Pulmonary artery endothelial cell (primary cell): ENCODE data around the gene TRPM3. TPM values are rescaled to one million over a fixed set of nuclear protein-coding genes. Genes with fewer than 3 reads are reported as not detected.

ENCODE experiments used
- DNase-seq: peaks from one replicate; pipeline ENCODE4 v3.0.0-alpha.2; 2011; ENCODE audit warnings: low read depth, low spot score
- total RNA-seq: library from RNA; depleted of rRNA; stranded (reverse); fragments of >200 nt; gene quantifications from 2 replicates; pipeline ENCODE4 v1.2.3, GENCODE V29; 2014

Gene TRPM3
- total RNA-seq, 1 donor from 2014 or later, result 2.9 TPM

DNA sequence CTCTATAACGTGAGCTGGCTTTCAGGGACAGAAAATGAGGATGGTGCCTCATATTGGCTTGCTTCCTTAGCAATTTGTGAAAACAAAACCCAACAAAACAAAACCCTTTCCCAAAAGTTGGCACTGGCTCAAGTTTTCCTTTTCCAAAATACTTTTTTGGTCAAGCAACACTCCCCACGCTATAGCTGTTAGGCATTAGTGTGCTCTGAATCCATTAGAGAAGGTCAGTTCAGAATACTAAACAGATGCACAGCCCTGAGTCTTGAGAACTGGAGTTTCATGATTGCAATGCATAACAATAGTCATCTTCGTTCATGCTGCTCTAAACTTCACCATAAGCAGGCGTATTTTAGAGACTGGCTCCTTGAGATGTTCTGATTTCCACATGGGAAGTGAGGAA, 534.9 kb downstream of the TRPM3 start:
- DNase-seq, result no peak

DNA sequence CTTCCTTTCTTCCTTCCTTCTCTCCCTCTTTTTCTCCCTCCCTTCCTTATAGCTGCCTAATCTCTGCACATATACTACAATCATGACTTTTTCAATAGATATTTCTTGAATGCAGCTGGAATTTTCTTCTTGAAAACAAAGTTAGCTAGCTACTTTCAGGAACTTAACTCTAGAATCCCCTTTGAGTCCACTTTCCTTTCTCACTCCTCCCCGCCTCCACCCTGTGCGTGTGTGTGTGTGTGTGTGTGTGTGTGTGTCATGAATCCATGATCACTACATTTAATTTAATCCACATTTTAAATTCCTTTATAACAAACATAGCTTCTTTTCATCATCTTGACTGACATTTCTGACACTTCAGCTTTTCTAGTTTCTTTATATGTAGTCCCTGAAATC, 539.5 kb downstream of the TRPM3 start:
- no peak for DNase-seq

DNA sequence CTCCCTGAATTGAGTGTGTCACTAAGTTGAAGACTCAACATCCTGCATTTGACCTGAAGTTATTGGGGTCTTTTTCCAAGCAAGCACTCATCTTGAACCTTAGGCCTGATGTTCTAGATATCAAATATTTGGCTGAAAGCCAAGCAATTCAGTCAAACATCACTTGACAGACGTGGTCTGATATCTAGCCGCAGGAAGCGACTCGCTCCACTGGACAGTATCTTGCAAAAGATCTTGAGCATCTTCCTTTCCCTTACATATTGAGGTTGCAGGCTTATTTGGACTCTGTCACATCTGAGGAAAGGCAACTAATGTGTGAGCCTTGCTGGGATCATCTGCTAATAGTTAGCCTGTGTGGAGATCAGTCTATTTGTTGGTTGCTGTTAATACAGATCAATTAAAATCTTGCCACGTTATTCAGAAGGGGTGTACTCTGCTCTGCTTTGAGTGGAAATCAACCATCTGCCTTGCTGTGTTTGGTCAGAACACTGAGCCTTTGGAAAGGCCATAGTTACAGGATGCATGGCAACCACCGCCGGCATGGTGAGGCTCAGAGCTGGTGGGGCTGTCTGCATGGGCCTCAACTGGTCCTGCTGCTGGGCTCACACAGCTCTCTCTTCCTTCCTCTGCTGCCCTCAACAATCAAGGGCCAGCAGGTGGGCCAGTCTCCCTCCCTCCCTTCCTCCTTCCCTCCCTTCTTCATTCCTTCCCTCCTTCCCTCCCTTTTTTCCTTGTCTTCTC, 540.0 kb downstream of the TRPM3 start:
- DNase-seq, result no peak

DNA sequence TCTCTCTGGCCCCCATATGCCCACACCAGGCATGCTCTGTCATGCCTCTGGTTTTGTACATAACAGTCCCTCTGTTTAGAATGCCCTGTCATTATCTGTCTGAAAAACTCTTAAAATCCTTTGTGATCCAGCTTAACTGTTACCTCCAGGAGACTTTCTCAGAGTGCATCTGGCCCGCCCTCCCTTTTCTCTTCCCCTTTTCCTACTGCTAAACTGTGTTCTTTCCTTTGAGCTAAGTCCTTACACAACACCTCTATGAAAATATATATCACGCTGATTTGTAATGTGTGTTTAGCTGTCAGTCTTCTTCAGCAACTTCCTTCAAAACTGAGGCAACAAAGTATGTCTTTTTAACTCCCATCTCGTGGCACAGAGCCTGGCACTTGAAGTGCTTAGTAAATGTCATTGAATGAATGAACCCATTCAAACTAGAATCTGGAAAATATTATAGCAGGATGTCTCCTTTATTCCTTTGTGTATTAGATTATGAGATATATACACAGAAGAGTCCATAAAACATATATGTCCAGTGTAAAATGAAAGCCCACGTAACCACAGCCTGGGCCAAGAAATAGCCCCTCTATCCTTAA, 540.7 kb downstream of the TRPM3 start:
- DNase-seq, result no peak

DNA sequence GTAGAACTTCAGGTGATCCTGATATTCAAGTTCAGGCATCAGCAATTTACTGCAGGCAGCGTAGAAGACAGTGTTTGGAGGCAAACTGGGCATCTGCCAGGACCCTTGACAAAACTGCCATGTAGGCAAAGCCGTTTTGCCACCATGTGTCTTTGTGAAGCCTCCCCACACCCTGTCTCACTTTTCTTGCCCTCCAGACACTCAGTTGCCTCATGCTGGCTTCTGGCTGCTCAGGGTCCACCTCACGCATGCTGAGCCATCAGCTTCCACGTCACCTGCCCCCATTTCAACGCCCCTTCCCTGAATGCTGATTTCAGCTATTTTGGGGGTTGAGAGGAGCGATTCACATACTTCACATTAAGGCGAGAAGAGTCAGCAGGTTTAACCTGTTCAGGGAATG, 541.7 kb downstream of the TRPM3 start:
- DNase-seq, result no peak

DNA sequence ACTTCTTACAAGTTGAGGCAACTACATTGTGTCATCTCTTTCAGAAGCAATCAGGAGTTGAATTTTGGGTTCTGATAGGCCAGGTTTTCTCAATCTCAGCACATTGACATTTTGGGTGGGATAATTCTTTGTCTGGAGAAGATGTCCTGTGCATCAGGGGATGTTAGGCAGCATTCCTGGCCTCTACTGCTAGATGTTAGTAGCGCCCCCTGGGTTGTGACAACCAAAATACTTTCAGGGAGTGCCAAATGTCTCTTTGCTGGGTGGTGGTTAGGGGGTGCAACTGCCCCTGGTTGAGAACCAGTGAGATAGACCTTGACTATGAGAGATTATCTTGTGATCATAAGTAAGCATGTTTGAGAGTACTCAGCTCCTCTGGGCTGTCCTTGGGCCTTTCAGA, 542.7 kb downstream of the TRPM3 start:
- DNase-seq, result no peak

DNA sequence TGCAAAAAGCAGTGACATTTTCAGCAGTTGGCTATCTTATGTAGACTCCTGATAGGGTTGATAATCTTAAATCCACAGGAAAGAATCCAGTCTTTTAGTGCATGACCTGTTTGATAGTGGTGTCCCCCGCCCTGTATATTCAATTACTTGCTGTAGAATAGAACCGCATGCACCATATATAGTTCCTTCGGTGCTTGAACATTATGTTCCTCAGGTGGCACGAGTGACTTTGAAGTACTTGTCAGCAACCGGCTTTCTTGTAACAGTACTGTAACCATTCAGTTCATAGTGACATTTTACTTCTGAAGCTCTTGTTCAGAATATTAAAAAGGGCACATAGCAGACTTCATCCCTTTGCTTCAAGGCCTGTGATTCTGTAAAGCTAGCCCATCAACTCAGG, 543.8 kb downstream of the TRPM3 start:
- DNase-seq, result no peak

DNA sequence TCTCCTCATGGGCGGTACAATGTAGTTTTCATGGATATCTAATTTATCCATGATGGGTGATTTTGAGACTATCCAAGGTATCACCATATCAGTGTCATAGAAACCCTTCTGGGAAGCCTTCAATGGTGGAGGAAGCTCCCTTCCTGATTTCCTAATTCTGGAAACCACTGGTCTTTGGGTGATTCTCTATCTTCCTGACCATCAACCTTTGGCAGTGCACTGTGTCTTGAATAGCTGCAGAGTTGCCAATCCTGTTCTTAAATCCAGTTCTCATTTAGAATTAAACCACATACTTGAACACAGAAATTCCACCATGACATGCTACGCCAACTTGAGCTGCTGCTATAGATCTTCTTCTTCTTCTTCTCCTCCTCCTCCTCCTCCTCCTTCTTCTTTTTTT, 545.3 kb downstream of the TRPM3 start:
- no peak for DNase-seq

DNA sequence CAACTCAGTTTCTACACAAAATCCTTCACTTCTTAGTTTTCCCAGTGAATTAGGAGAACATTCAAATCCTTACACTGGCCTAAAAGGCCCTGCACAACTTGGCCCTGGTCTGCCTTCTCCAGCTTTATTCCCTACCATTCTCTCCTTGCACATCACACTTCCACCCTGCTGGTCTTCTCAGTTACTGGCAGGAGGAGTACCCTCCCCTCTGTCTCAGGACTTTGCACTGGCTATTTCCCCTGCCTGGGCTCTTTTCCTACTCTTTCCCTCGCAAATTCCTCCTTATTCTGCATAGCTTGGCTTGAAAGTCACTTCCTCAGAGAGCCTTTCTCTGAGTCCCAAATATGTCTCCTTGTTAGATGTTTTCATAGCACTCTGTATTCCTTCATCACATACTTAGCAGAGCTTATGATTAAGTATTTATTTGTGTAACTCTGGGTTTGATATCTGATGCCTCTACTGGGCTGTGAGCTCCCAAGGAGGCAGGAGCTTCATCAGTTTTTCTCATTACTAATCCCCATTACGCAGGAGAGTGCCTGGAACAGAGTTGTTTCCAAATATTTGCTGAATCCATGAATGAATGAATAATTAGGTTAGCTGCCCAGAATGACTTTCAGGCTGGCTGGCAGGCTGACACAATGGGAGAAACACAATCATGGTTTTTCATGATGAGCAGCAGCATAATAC, 547.1 kb downstream of the TRPM3 start:
- DNase-seq, result no peak

DNA sequence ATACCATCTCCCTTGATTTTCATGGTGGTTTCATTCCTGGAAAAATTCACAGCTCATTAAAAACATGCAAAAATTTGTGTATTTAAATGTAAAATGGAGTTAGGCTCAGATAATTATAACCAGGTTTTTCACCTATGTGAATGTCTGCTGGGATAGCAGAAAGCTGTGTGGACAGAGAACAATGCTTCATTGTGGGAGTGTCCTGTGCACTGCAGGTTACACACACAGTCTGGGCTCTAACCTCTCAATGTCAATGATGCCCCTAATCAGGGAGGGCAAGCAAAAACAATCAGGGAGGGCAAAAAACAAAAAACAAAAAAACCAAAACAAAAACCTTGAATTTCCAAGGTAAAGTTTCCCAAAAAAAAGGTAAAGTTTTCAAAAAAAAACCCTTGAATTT, 548.1 kb downstream of the TRPM3 start:
- no peak for DNase-seq

DNA sequence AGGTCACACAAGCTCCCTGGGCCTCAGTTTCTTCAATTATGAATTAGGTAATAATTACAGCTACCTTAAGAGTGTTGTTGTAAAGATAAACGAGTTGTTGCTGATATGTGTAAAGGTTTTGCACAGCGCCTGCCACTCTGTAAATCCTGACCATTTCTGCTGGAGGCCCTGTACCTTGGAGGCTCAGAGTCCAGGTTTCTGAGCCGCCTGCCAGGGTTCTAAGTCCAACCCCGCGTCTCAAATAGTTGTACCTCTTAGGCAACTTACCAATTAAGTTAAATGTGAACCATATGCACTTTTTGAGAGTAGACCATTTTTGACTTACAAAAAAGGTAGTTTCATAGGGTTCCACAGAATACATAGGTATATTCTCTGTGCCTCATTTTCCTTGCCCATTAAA, 550.2 kb downstream of the TRPM3 start:
- no peak for DNase-seq

DNA sequence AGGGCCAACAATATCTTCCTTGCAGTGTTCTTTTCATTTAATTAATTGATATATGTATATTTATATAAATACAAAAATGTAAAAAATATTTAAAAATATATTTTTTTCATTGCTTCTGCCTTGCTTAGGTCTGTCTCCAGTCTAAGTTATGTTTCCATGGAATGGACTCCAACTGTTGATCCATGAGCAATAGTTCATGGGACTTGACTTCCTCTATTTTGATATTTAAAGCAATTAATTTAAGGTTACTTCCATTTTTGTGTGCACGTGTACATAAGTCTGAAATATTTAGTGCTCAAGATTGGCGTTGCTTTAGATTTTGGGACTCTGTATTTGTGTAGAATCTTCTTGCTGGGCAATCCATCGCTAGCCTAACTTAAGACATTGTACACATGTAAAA, 551.6 kb downstream of the TRPM3 start:
- no peak for DNase-seq

DNA sequence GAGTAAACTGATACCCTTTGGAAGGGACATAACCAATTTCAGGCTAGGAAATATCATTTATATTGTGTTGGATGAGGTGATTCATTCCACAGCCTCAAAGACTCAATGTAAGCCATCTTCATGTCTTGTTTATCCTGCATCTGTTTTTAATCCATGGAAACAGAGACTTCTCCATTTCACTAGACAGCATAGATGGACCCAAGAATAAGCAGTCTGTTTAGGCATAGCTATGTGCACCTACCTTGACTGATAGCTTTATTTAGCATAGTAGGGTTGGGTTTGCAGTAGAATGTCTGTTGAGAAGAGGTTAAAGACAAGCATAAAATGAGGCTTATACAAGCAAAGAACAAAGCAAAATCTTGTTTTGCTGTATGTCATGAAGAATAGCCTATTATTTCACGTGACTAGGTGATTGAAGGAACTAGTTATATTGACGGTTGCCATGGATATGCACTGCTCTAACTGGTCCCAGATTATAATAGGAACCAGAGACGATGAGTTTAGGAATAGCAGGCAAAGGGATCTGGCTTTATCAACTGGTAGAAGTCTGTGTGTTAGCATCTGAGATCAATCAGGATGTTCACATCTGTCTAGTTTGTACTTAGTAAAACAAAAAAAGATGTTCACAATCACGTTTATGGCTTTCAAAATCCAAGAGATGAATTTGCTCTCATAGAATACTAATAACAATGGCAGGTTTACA, 552.2 kb downstream of the TRPM3 start:
- DNase-seq, result no peak

DNA sequence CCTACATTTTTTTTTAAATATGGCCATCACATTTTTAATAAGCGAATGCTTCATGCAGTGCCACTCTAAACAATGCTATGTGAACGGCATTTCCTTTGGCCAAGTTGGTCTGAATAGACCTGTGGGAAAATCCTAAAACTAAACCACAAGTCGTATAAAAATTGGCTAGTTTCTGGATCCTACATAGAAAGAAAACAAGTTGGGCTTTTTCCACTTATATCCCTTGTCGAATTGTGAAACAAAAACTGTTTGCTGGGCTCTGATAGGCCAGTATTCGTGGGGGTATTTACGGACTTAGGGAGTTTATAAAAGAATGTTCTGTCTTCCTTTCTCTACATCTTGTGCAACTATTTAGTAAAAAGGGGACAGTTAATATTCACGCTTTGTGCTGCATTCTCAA, 553.9 kb downstream of the TRPM3 start:
- DNase-seq, result no peak

DNA sequence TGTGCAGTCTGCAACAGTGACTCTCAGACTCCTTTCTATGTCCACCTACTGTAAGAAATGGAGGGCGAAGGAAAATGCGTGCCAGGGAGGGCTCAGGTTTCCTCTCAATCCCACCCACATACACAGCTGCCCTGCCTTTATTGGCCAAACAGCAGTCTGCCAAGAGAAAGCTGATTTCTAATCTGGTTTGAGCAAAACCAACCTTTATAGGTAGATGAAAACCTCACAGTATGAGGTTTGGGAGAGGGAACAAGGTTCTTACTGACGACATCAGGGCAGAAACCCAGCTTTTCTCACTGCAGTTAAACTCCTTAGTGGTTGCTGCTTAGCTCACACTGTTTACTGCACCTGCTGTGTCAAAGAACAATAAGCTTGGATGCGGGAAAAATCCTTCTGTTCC, 554.7 kb downstream of the TRPM3 start:
- no peak for DNase-seq

DNA sequence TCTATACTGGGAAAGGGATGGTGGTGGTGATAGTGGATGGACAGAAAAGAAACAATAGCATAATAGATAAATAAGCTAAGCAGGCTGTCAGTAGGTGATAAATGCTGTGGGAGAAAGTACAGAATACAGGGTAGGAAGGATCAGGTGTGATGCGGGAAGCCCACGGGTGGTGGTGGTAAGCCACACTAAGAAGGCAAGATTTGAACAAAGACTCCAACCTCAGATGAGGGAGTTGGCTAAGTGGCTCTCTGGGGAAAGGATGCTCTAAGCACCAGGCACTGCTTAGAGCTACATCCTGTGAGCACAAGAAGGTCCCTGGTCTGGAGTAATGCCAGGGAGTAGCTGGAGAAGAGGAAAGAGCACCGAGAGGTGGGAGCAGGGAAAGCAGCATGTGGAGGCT, 555.4 kb downstream of the TRPM3 start:
- no peak for DNase-seq

DNA sequence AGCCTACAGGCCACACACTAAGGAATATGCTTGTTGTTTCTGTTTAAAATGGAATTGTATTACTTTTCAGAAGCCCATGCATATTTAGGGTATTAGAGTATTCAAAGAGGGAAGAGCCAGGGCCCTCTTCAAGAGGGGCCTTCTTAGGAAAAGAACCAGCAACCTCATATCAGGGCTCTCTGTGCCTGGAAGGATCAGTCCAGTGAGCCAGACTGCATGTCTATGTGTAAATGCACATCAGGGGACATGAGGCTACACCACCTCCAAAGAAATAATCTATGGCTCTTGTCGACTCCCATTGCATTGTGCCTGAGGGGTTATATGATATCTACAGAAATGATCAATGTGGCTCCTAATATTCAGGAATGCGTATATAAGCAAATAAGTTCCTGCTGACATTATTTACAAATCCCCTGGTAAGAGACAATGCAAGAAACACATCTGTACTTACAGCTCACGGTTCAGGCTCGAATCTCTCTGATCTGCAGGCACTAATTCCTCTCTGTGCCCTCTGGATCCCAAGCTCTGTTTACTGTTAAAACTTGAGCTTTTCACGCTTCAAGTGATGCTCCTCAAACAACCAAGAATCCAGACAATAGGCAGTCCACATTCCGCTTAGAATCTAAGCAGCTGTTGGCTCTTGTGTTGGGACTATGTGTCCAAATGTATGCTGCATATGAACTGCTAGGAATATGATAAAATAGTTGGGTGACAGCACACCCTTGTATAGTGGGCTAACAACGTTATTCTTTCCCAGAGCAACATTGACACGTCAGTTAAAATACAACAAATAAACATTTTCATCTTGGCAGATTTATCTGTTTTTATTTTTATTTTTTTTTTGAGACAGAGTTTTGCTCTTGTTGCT, 556.7 kb downstream of the TRPM3 start:
- no peak for DNase-seq

DNA sequence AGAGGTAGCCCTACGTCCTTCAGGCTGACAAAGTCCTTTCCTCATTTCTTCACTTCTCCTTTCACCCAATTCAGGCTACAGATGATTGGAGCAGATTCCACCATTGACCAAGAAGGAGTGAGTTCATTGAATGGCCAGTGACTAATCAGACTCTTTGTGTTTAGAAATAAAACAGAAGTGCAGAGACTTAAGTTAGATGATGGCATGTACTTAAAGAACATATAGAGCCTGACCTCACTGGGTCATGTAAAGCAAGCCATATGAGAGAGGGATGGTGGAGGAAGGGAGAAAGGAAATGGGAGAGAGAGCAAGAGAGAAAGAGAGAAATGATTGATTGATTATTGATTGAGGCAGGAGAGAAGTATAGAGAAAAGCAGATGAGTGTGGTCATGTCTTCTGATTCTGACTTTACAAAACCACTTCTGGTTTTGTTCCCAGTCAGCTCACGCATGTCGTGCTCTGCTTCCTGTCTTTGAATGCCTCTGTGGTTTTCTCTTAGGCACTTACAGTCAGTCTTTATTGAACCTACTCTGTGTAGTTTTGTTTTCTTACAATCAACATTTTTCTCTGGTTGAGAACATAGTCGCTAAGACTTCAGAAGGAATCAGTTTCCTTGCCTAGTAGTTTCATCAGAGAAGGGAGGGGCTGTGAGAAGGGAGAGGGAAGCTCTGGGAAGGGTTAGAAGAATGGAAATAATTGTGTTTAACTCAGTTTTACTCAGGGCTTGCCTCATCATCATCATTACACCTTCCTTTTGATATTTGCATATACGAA, 557.8 kb downstream of the TRPM3 start:
- DNase-seq, result no peak

DNA sequence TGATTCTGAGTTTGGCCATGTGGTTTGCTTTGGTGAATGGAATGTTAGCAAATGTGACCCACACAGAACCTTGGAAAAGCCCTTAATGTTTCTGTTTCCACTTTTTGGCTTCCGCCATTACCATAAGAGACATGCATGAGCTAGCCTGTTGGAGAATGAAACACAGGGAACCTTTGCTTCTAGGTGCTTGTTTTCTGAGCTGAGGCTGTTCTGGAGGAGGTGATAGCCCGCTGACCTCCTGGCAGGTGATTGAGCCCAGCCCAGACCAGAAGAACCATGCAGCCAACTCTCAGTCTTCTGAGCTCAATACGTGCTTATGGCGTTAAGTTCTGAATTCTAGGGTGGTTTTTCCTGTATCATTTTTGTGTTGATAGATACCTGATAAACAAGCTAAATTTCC, 558.4 kb downstream of the TRPM3 start:
- no peak for DNase-seq

DNA sequence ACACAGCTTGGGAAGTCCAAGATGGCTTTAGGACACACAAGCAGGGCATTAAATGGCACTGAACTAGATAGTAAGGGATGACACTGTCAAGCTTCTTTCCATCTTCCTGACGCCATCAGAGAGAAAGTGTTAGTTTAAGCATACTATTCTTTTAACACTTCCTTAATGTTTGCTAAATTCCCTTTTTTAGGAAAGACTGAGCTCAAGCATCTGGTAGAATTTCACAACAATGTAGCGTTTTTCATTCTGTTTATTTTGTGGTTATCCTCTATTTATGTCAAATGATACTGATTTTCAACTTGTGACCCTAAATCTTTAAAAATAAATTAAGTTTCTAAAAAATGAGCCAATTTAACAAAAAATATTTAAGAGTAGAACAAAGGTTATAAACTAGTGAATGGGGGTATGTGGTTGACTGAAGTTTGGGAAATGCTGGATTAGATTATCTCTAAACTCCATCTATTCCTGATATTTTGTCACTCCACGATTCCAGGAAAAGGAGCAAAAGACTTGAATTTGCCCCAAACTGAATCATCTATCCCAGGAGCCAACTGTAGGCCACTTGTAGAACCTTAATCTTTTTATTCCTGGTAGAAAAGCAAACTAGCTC, 559.5 kb downstream of the TRPM3 start:
- no peak for DNase-seq
